Measurements from ENCODE around the gene LOXL3.

LOXL3 gene

GRCh38 chr2:74551942-74552913 is 1.5 kb downstream of the LOXL3 start:
- no peak for DNase-seq (ENCODE audit: low spot score)

- DNase-seq (ENCODE audit: low spot score): no peak
Measured at GRCh38 chr2:74551530-74551929, 2.2 kb downstream of the LOXL3 start.

GRCh38 chr2:74550231-74550630 is 3.5 kb downstream of the LOXL3 start:
- DNase-seq (ENCODE audit: low spot score): no peak

- no peak for DNase-seq (ENCODE audit: low spot score)
Measured at GRCh38 chr2:74548900-74549826, 4.6 kb downstream of the LOXL3 start.

- no peak for DNase-seq (ENCODE audit: low spot score)
Measured at GRCh38 chr2:74548285-74548899, 5.3 kb downstream of the LOXL3 start.

- DNase-seq (ENCODE audit: low spot score): no peak
Measured at GRCh38 chr2:74546004-74546403, 7.7 kb downstream of the LOXL3 start.

GRCh38 chr2:74544634-74545033 is 9.1 kb downstream of the LOXL3 start:
- DNase-seq (ENCODE audit: low spot score): no peak

GRCh38 chr2:74542978-74543377 is 10.8 kb downstream of the LOXL3 start:
- DNase-seq (ENCODE audit: low spot score): no peak

GRCh38 chr2:74540291-74540690 is 13.5 kb downstream of the LOXL3 start:
- no peak for DNase-seq (ENCODE audit: low spot score)

GRCh38 chr2:74538881-74539339 is 14.8 kb downstream of the LOXL3 start:
- no peak for DNase-seq (ENCODE audit: low spot score)

- no peak for DNase-seq (ENCODE audit: low spot score)
Measured at GRCh38 chr2:74537140-74537539, 16.6 kb downstream of the LOXL3 start.

GRCh38 chr2:74536166-74536950 is 17.4 kb downstream of the LOXL3 start:
- DNase-seq (ENCODE audit: low spot score): no peak

GRCh38 chr2:74535440-74535965 is 18.2 kb downstream of the LOXL3 start:
- no peak for DNase-seq (ENCODE audit: low spot score)

- DNase-seq (ENCODE audit: low spot score): no peak
Measured at GRCh38 chr2:74534411-74534810, 19.3 kb downstream of the LOXL3 start.

GRCh38 chr2:74533464-74533863 is 20.3 kb downstream of the LOXL3 start:
- DNase-seq (ENCODE audit: low spot score): no peak

- no peak for DNase-seq (ENCODE audit: low spot score)
Measured at GRCh38 chr2:74532222-74532621, 21.5 kb downstream of the LOXL3 start.

- DNase-seq (ENCODE audit: low spot score): no peak
Measured at GRCh38 chr2:74531666-74532065, 22.1 kb downstream of the LOXL3 start.

GRCh38 chr2:74530239-74531187 is 23.2 kb downstream of the LOXL3 start:
- DNase-seq (ENCODE audit: low spot score): no peak

Data from SK-N-DZ (cell line).